Adrenal gland (tissue), 12 donors: ENCODE measurements around the gene TTI1. TPM values are rescaled to one million over a fixed set of nuclear protein-coding genes. Genes with fewer than 3 reads are reported as not detected.

Experiments
- DNase-seq, 7 donors: peaks; one replicate each; pipeline ENCODE4 v3.0.0-alpha.2; 2019 to 2020
- H3K27ac ChIP-seq, 5 donors: fragments of 200-600 bp; sonication (generic) in 4 of 5; 1 replicate in 3 of 5; 2 replicates in 2 of 5; pipeline versions ENCODE4 v1.5.1 to v1.8.0; 2016 to 2020; ENCODE audit warnings: mild to moderate bottlenecking in 1 of 5
- H3K27me3 ChIP-seq: fragments of 200-600 bp; 2 replicates; pipeline ENCODE4 v1.8.0; 2021
- H3K36me3 ChIP-seq, 2 donors: fragments of 200-600 bp; replicated peaks in 1 of 2; 1 replicate in 1 of 2; 2 replicates in 1 of 2; pipeline versions ENCODE4 v1.5.1 to v1.8.0; 2018 to 2022
- H3K4me1 ChIP-seq, 2 donors: fragments of 200-600 bp; replicated peaks in 1 of 2; 1 replicate in 1 of 2; 2 replicates in 1 of 2; pipeline versions ENCODE4 v1.5.1 to v1.8.0; 2018 to 2021
- H3K4me3 ChIP-seq, 4 donors: fragments of 200-600 bp; sonication (generic) in 3 of 4; one replicate each; pipeline ENCODE4 v1.5.1; 2016 to 2018
- H3K9me3 ChIP-seq, 3 donors: fragments of 200-600 bp; sonication (generic) in 1 of 3; replicated peaks in 1 of 3; 1 replicate in 2 of 3; 2 replicates in 1 of 3; pipeline versions ENCODE4 v1.5.1 to v1.8.0; 2016 to 2021
- CTCF ChIP-seq, 6 experiments: fragments of 450-650 bp in 4 of 6; fragments of 200-600 bp in 2 of 6; sonication (generic) in 1 of 6; IDR thresholded peaks; 1 replicate in 5 of 6; 2 replicates in 1 of 6; pipeline versions ENCODE4 v1.5.1 to v1.8.0; 2016 to 2021; ENCODE audit warnings: antibody characterized with exemption in 6 of 6, mild to moderate bottlenecking in 2 of 6, moderate library complexity in 1 of 6
- POLR2A ChIP-seq, 2 donors: fragments of 450-650 bp; IDR thresholded peaks; one replicate each; pipeline ENCODE4 v1.6.1; 2017; ENCODE audit warnings: antibody characterized with exemption in 2 of 2, mild to moderate bottlenecking in 2 of 2, moderate library complexity in 1 of 2
- WGBS, 4 donors: extraction: QIAGEN DNeasy Blood & Tissue Kit in 2 of 4; methylation state at CpG; one replicate each; pipeline versions ENCODE4 v1.1.5 to v1.1.7; 2013 to 2017; 5-methylcytosine and 5-hydroxymethylcytosine counted together
- intact Hi-C, 2 donors: fragments of 100-400 bp; cut with DNase I; formaldehyde crosslinking; loops; one replicate each; pipeline versions ENCODE4 v1.14.1 to v1.15.0; 2022 to 2023
- polyA plus RNA-seq, 3 donors: library from polyadenylated mRNA; stranded (reverse); fragments of 200-250 nt in 2 of 3; fragments of 350-450 nt in 1 of 3; fragmentation: Illumina TruSeq in 1 of 3; extraction: RNeasy Lipid Tissue Mini Kit (QIAGEN cat#74804) in 1 of 3; gene quantifications; one replicate each; pipeline ENCODE4 v1.2.3, GENCODE V29; 2013 to 2014
- total RNA-seq, 9 donors: library from RNA; depleted of rRNA in 4 of 9; stranded (reverse); fragments of >200 nt in 4 of 9; fragments of 120-200 nt in 1 of 9; fragmentation: NEBNext Ultra II Directional in 1 of 9; extraction: Animal tissue kit (Norgen Biotek cat#: 25700) in 1 of 9; gene quantifications; one replicate each; pipeline versions ENCODE4 v1.1.0 to v1.2.4, GENCODE V29; 2013 to 2023
- donor health status: healthy with polysubstance abuse.
- donor health status: Bipolar disorder and iron deficiency.
- donor health status: DM: yes; HTN: yes; CAD: no.
- donor health status: DM: no; HTN: no; CAD: no.
- donor health status: DM: no; HTN: no; CAD: no.
- donor health status: DM: yes; HTN: yes; CAD: no.

Gene TTI1
- total and polyA plus RNA-seq, 12 donors, result 12.5 to 28.7 (median 20.0) TPM

- Histone ChIP-seq H3K27ac (peak overlapping the region in 1 of 5 donors; percentile 56), H3K4me1 (peaks cover 15 to 37% of the 10 kb centered on the region in 2 donors), H3K4me3 (no peak overlapping the region), H3K9me3 (no peaks in the 10 kb centered on the region), H3K27me3 (no peaks in the 10 kb centered on the region), H3K36me3 (peaks cover 0 to 36% of the 10 kb centered on the region in 2 donors)
- no peak for TF ChIP-seq POLR2A (IDR thresholded peaks at IDR 0.05)
- no peak for TF ChIP-seq CTCF (IDR thresholded peaks at IDR 0.05)
- WGBS, 4 donors, result 95 to 100% (median 97%) methylated on average over 4 of the region's 4 CpGs
- DNase-seq, result no peak
- intact Hi-C loops, result loop anchor here in 1 of 2 donors (10.0 kb wide), 1 partner anchor 437 kb away; no protein-coding TSS in a partner anchor
These were observed 31.3 kb downstream of the TTI1 start for GRCh38 chr20:38001981-38002380.

- H3K4me1 ChIP-seq, result peaks cover 15 to 37% of the 10 kb centered on the region in 2 donors
- 69 to 78% (median 74%) methylated on average over 6 of the region's 6 CpGs for WGBS, 4 donors
- no peak for TF ChIP-seq CTCF (IDR thresholded peaks at IDR 0.05)
- TF ChIP-seq POLR2A (IDR thresholded peaks at IDR 0.05), result no peak
- intact Hi-C loops, result loop anchor here in 1 of 2 donors (10.0 kb wide), 1 partner anchor 437 kb away; no protein-coding TSS in a partner anchor
- no peak overlapping the region for H3K4me3 ChIP-seq
- H3K27me3 ChIP-seq, result no peaks in the 10 kb centered on the region
- DNase-seq, result peak in 2 of 7 donors; percentile 19 to 35
- peaks cover 0 to 41% of the 10 kb centered on the region in 2 donors for H3K36me3 ChIP-seq
- H3K27ac ChIP-seq, result peak overlapping the region in 1 of 5 donors; percentile 56
- no peaks in the 10 kb centered on the region for H3K9me3 ChIP-seq
These were observed 31.9 kb downstream of the TTI1 start for GRCh38 chr20:38001173-38001875.

DNA sequence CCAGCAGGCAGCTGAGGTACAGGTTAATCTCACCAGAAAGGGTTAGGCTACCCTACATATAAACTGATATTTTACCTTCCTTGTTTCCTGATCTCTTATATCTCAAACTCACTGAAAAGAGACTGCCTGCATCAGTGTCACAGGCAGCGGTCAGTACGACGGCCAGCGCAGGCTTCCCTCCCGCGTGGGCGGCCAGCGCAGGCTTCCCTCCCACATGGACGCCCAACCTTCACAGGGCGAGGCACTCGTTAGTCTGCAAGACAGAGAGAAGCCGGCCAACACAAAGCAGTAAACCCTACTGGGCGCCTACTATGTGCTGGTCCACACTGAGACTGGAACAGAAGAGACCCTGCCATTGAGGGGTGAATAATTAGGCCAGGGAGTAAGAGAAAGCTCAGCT is 33.0 kb downstream of the TTI1 start:
- TF ChIP-seq CTCF (IDR thresholded peaks at IDR 0.05), result no peak
- TF ChIP-seq POLR2A (IDR thresholded peaks at IDR 0.05), result no peak
- no peaks in the 10 kb centered on the region for H3K27me3 ChIP-seq
- peaks cover 10 to 26% of the 10 kb centered on the region in 2 donors for H3K4me1 ChIP-seq
- intact Hi-C loops, result loop anchor here in 1 of 2 donors (10.0 kb wide), 1 partner anchor 435 kb away; no protein-coding TSS in a partner anchor
- peaks cover 0 to 52% of the 10 kb centered on the region in 2 donors for H3K36me3 ChIP-seq
- H3K4me3 ChIP-seq, result no peak overlapping the region
- no peak overlapping the region for H3K27ac ChIP-seq
- no peak for DNase-seq
- H3K9me3 ChIP-seq, result no peaks in the 10 kb centered on the region
- WGBS, 4 donors, result 92 to 97% (median 95%) methylated on average over 13 of the region's 13 CpGs

DNA sequence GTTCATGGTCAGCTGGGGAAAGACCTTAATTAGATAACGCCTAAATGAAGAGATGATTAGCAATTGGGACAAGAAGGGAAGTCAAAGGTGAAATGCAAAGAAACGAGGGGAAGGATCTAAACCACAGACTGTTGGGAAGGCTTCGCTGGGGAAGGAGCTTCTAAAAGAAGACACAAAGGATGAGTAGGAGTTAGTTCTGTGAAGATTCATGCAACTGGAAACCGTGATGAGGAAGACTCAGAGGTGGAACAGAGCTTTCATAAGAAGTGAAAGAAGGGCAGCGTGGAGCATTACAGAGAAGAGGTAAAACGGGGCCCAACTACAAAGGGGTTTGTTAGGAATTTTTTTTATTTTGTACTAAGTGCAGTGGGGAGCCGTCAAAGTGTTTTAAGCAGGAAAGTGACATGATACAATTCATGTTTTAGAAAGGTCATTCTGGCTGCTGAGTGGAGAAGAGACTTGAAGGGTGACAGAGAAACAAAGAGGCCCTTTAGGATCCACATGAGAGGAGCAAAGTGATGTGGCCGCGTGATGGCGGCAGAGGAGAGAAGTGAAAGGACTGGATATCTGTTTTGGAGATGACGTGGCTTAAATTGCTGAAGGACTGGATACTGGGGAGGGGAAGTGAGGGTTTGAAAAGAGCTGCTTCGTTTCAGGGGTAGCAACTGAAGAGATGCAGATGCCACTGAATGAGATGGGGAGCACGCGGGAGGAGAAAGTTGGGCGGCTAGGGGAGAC is 33.6 kb downstream of the TTI1 start:
- no peak for TF ChIP-seq POLR2A (IDR thresholded peaks at IDR 0.05)
- TF ChIP-seq CTCF (IDR thresholded peaks at IDR 0.05), result no peak
- H3K36me3 ChIP-seq, result peaks cover 0 to 58% of the 10 kb centered on the region in 2 donors
- 84 to 90% (median 87%) methylated on average over 15 of the region's 15 CpGs for WGBS, 4 donors

More for the DNA sequence above, 33.6 kb downstream of the TTI1 start:
- Histone ChIP-seq H3K9me3 (no peaks in the 10 kb centered on the region), H3K27ac (no peak overlapping the region), H3K4me3 (no peak overlapping the region), H3K27me3 (no peaks in the 10 kb centered on the region), H3K4me1 (peaks cover 4 to 23% of the 10 kb centered on the region in 2 donors)
- intact Hi-C loops, result loop anchor here (10.0 kb wide), 2 partner anchors 55 to 435 kb away; no protein-coding TSS in a partner anchor
- no peak for DNase-seq
